Activated CD8-positive, alpha-beta T cell treated with anti-CD3 and anti-CD28 coated beads for 36 hours (primary cell): ENCODE data around the gene ERCC4. TPM values are rescaled to one million over a fixed set of nuclear protein-coding genes. Genes with fewer than 3 reads are reported as not detected.

ENCODE experiments used
- ATAC-seq: fragments of 200-7000 bp; cut with Tn5 transposase; one replicate; pipeline ENCODE4 v1.10.0; 2021; ENCODE audit warnings: mild to moderate bottlenecking, moderate library complexity
- CTCF ChIA-PET: fragments of 350-600 bp; sonication (Branson Sonifier 250); formaldehyde crosslinking; loops from one replicate; lab custom pipeline; 2021; ENCODE audit warnings: antibody characterized with exemption; lab: Charles Lee
- POLR2A ChIA-PET: fragments of 350-600 bp; sonication (Branson Sonifier 250); formaldehyde crosslinking; loops from one replicate; lab custom pipeline; 2021; ENCODE audit warnings: antibody characterized with exemption; lab: Charles Lee
- DNase-seq: peaks from one replicate; pipeline ENCODE4 v3.0.0-alpha.2; 2020
- H3K27ac Mint-ChIP-seq: one replicate; pipeline ENCODE4 v1.8.0; 2021; ENCODE audit warnings: mild to moderate bottlenecking, mixed read lengths
- H3K27me3 Mint-ChIP-seq: one replicate; pipeline ENCODE4 v1.8.0; 2021; ENCODE audit warnings: mixed read lengths
- H3K36me3 Mint-ChIP-seq: one replicate; pipeline ENCODE4 v1.8.0; 2021; ENCODE audit warnings: low read depth, mixed read lengths
- H3K4me1 Mint-ChIP-seq: one replicate; pipeline ENCODE4 v1.8.0; 2021; ENCODE audit warnings: low read depth, mixed read lengths
- H3K4me3 Mint-ChIP-seq: one replicate; pipeline ENCODE4 v1.8.0; 2021; ENCODE audit warnings: mild to moderate bottlenecking, moderate library complexity, mixed read lengths
- H3K9me3 Mint-ChIP-seq: one replicate; pipeline ENCODE4 v1.8.0; 2021; ENCODE audit warnings: mixed read lengths
- intact Hi-C: fragments of 100-400 bp; cut with micrococcal nuclease; formaldehyde crosslinking; loops from one replicate; pipeline ENCODE4 v1.10.0; 2022
- total RNA-seq, 2 experiments: library from RNA; stranded (reverse); gene quantifications; one replicate each; pipeline ENCODE4 v1.2.3, GENCODE V29; 2021
- TF ChIP-seq, protein P1 (sequence below): fragments of 200-600 bp; IDR thresholded peaks from one replicate; pipeline ENCODE4 v1.8.0; 2022; ENCODE audit warnings: antibody characterized with exemption, mild to moderate bottlenecking

The ERCC4 gene
- total RNA-seq, 2 experiments from 2014 or later: 6.2 to 13.3 TPM

DNA sequence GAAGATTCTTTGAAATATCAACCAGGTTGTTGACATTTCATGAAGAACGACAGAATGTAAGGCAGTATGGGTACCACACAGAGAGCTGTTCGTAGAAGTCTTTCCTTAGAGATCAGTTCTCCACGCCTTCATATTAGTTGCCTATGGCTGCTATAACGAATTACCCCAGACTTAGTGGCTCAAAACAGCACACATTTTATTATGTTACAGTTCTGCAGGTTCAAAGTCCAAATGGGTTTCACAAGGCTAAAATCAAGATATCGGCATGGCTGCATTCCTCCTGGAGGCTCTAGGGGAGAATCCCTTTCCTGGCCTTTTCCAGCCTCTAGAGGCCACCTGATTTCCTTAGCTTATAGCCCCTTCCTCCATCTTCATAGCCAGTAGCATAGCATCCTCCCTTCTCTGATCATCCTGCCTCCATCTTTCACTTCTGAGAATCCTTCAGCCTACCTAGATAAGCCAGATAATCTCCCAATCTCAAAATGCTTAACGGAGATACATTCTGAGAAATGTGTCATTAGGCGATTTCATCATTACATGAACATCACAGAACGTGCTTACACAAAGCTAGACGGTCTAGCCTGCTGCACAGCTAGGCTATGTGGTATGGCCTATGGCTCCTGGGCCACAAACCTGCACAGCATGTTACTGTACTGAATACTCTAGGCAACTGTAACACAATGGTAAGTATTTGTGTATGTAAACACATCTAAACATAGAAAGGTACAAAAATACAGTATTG lies 26.0 kb downstream of the ERCC4 start:
- no peaks in the 10 kb centered on the region for H3K4me1 Mint-ChIP-seq
- no peak overlapping the region for H3K4me3 Mint-ChIP-seq
- intact Hi-C loops: no loop called here
- H3K27ac Mint-ChIP-seq: no peak overlapping the region
- H3K36me3 Mint-ChIP-seq: peaks cover 30% of the 10 kb centered on the region
- POLR2A ChIA-PET: no interaction called here
- DNase-seq: no peak
- CTCF ChIA-PET: interaction anchor here (0.8 to 2.2 kb wide), 3 partner anchors 10 to 653 kb away, joined by 3 to 6 read pairs (median 5); no protein-coding TSS in a partner anchor
- TF ChIP-seq, protein P1, sequence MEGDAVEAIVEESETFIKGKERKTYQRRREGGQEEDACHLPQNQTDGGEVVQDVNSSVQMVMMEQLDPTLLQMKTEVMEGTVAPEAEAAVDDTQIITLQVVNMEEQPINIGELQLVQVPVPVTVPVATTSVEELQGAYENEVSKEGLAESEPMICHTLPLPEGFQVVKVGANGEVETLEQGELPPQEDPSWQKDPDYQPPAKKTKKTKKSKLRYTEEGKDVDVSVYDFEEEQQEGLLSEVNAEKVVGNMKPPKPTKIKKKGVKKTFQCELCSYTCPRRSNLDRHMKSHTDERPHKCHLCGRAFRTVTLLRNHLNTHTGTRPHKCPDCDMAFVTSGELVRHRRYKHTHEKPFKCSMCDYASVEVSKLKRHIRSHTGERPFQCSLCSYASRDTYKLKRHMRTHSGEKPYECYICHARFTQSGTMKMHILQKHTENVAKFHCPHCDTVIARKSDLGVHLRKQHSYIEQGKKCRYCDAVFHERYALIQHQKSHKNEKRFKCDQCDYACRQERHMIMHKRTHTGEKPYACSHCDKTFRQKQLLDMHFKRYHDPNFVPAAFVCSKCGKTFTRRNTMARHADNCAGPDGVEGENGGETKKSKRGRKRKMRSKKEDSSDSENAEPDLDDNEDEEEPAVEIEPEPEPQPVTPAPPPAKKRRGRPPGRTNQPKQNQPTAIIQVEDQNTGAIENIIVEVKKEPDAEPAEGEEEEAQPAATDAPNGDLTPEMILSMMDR: no peak
- ATAC-seq: no peak
- no peaks in the 10 kb centered on the region for H3K27me3 Mint-ChIP-seq
- no peaks in the 10 kb centered on the region for H3K9me3 Mint-ChIP-seq

- intact Hi-C loops: no loop called here
- ChIA-PET POLR2A (no interaction called here), CTCF (interaction anchor here (0.9 to 2.1 kb wide), 3 partner anchors 12 to 28 kb away, joined by 4 to 10 read pairs (median 7); partner anchors contain the start of gene ERCC4)
- peaks cover 26% of the 10 kb centered on the region for H3K36me3 Mint-ChIP-seq
- ATAC-seq (no peak), DNase-seq (no peak)
- H3K4me1 Mint-ChIP-seq: no peaks in the 10 kb centered on the region
- H3K27ac Mint-ChIP-seq: no peak overlapping the region
- H3K4me3 Mint-ChIP-seq: no peak overlapping the region
- no peaks in the 10 kb centered on the region for H3K27me3 Mint-ChIP-seq
- H3K9me3 Mint-ChIP-seq: no peaks in the 10 kb centered on the region
- TF ChIP-seq, protein P1: no peak
Observed at GRCh38 chr16:13948086-13948485, 28.1 kb downstream of the ERCC4 start.

GRCh38 chr16:13950821-13951547 lies 31.0 kb downstream of the ERCC4 start:
- TF ChIP-seq, protein P1: no peak
- Mint-ChIP-seq H3K27me3 (peaks cover 4% of the 10 kb centered on the region), H3K9me3 (no peaks in the 10 kb centered on the region), H3K4me3 (no peak overlapping the region), H3K36me3 (peaks cover 16% of the 10 kb centered on the region), H3K27ac (no peak overlapping the region), H3K4me1 (no peaks in the 10 kb centered on the region)
- CTCF ChIA-PET: no interaction called here
- ATAC-seq: no peak
- no peak for DNase-seq
- POLR2A ChIA-PET: interaction anchor here (0.7 kb wide), 1 partner anchor 22 kb away, joined by 3 read pairs; no protein-coding TSS in a partner anchor
- intact Hi-C loops: no loop called here

DNA sequence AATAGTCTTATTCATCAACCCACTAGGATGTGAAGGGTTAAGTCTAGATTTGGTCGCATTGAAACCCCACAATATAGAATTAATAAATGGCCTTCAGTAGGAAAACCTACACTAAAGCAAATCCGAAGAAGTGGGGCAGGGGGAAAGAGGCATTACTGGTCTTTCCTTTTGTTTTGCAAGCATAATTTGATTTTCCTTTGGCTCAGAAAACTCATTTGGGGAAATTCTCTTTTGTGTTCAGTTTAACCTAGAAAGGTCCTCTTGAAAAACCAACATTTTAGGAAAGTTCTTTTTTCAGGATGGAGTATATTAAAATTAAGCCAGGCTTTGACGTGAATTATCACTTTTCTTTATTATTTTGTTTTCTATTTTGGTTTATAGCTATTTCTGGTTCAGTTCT lies 31.7 kb downstream of the ERCC4 start:
- ATAC-seq (no peak), DNase-seq (no peak)
- ChIA-PET CTCF (no interaction called here), POLR2A (interaction anchor here (0.7 kb wide), 1 partner anchor 21 kb away, joined by 3 read pairs; no protein-coding TSS in a partner anchor)
- Mint-ChIP-seq H3K4me3 (no peak overlapping the region), H3K27me3 (peaks cover 7% of the 10 kb centered on the region), H3K27ac (no peak overlapping the region), H3K4me1 (peaks cover 5% of the 10 kb centered on the region), H3K36me3 (peaks cover 11% of the 10 kb centered on the region), H3K9me3 (no peaks in the 10 kb centered on the region)
- intact Hi-C loops: no loop called here
- TF ChIP-seq, protein P1: no peak
